ENCODE results near the gene LINS1.
"Not testable (repeated sequence)": the region's sequence is repeated elsewhere in the genome, so short reads cannot be mapped to it uniquely, and the experiment has no call there.

Gene LINS1

DNA sequence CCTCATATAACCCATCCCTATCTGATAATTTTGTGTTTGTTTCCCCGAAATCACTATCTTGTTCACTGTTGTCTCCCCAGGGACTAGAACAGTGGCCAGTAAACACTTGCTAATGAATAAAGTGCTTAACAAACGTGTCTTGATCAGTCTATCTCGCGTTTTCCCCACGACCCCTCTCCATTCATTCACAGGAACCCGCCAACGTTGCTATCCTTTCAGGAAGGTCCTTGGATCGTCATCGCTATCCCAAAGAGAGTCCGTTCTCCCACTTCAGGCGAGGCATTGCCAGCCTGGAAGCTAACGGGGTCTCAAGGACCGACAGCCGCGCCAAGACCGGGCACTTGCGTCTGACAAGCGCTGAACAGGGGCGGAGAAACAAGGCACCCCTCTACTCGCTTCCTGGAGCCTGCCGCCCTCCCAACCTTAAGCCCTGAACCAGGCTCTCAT, 344 bp downstream of the LINS1 start:
- DNase-seq: no peak

DNA sequence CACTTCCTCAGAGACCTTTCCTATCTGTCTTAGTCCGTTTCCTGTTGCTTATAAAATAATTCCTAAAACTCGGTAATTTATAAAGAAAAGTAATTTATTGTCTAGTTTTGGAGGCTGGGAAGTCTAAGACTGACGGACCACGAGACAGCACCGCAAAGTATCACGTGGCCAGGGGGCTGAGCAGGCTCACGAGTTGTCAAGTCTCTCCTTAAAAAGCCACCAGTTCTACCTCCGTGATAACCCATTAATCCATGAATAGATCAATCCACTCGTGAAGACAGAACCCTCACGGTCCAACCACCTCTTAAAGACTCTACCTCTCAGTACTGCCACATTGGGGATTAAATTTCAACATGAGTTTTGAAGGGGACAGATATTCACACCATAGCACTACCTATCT, 821 bp downstream of the LINS1 start:
- peak; percentile 26 for DNase-seq

DNA sequence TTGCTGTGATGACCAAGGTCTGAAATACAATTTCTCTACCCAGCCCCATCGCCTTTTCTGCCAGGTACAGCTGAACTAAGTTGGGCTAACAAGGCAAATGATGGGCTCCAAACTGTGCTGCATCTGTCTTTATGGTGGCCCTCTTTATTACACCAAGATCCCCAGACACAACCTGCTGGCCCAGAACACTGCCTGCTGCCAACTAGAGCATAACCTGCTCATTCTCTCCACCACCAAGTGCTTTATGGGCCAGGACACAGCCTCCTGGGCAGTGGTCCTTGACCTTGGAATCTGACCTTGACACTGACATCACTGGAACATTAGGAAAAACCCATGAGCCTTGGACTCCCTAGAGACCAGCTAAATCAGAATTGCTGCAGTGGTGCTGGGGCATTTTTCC, 3.3 kb downstream of the LINS1 start:
- no peak for DNase-seq

DNA sequence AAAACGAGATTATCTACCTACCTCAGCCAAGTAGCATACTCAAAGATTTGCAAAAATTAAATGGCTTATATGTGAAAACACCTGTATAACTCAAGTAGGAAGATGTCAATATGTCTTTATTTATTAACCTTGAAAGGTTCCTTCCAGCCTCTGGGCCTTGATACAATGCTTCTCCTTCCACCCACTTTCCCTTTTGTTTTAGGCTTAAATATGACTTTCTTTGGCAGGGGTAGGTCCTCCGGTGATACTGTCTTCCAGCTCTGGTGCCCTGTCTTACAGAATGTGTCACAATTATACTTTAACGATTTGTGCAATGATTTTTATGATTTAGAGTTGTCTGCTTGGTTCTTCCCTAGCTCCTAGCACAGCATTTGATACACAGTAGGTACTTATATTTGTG, 4.1 kb downstream of the LINS1 start:
- DNase-seq: no peak

DNA sequence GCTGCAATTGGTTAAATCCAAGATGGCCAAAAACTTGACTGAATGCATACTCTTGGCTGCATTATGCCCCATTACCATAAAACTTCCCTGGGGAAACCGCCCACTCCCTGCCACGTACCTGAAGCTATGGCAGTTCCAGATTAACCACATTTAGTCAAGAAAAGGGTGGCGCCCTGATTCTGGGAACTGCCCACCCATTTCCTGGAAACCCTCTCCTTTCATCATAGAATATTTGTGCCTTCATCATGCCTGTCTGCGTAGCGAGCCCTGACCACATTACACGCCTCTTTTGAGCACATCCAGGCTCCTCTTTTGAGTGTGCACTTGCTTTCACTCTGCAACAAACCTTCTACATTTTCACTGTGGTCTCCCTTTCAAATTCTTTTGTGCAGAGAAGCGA, 5.2 kb downstream of the LINS1 start:
- peak; percentile 78 for DNase-seq

DNA sequence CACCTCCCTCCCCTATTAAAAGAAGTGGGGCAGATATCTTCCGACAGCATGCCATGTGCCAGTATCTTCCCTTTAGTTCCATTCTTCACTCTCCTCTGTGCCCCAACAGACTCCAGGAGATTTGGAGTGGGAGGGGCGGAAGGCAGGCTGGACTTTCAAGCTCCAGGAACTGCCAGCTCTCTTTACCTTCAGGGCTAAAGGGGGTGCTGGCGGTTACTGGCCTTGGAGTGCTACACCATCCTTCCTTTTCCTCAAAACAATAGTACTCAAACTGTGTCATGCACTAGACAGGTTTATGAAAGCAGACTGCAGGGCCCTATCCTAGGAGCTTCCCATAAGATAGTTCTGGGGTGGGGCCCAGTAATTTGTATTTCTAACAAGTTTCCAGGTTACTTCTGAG, 6.0 kb downstream of the LINS1 start:
- DNase-seq: no peak

- DNase-seq: no peak
These were observed 8.6 kb downstream of the LINS1 start for GRCh38 chr15:100593431-100593830.

DNA sequence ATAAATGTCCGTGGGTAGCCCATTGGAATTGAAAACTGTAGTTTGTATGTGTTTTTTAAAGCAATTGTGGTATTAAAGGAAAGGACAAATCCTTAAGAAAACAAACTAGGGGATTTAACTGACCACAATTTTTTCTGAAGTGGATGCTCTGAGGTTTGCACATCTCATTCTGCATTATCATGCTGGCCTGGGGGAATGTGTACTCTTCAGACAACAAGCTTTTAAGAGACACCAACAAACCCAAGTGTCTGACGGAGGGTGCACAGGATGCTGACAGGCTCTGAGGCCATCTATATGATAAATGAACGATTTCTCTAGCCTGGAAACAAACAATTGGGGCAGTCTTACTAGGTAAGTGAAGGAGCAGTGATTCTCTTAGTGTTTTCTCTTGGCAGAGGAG, 9.1 kb downstream of the LINS1 start:
- DNase-seq: no peak

DNA sequence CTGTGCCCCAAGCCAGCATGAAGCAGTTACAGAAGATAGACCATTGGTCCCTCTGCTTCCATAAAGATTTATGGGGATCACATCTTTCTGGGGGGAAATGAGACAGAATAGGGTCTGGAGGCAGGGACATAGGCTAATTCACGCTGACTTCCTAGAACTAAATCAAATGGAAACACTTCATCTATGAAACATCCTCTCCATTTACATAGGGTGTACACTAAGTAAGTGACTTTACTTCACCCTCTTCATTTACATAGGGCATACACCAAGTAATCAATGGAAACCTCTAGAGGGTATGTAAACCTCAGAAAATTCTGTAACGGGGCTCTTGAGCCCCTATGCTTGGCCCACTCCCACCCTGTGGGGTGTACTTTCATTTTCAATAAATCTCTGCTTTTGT, 10.1 kb downstream of the LINS1 start:
- DNase-seq: no peak

DNA sequence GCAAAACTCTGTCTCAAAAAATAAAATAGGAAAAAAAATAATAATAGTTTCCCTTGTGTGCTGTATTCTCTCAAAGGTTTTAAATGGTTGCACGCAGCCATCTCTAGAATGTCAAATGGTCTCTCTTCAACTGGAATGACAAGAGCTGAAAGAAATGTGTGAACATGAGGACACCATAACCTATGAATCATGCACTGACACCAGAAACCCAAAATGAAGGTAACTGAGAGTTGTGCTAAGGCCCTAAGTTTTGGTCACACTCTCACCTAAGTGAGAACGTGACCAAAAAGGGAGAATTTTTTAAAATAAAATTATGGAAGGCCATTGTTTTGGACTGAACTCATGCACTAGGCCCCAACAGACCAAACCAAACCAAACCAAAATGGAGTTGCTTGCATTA, 10.8 kb downstream of the LINS1 start:
- not testable (repeated sequence) for DNase-seq

- no peak for DNase-seq
These were observed 13.2 kb downstream of the LINS1 start for GRCh38 chr15:100588638-100589242.

DNA sequence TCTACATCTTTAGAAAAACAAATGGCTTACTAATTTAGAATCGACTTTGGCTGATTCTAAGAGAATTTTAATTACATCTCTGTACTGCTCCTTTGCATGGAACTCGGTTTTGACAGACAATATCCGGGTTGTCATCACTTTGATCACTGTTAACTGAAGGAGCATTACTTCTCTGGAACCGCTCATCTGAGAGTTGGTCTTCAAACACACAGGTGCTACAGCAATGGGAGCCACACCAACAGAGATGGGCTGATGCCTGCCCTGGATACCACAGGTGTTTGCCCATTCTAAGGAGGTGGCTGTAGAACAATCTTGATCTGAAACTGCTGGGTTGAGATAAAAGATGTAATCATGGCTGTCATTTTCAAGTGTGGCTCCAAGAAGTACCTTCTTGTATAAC, 21.6 kb downstream of the LINS1 start:
- DNase-seq: no peak

DNA sequence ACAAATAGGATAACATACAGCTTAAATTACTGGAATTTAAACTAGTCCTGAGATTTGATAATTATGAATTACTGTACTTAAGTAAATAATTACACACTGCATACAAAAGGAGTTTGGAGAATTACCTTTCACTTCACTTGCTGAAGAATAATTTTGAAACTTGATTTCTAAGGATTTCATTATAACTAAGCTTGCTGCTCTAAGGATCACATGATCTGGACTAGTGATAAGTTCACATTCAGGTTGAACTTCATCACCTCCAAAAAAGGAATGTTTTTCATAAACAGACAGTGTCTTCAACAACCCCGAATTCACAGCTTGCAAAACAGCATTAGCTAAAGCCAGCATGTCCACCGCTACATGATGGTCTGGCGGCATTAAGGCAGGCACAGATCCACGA, 28.5 kb downstream of the LINS1 start:
- no peak for DNase-seq

DNA sequence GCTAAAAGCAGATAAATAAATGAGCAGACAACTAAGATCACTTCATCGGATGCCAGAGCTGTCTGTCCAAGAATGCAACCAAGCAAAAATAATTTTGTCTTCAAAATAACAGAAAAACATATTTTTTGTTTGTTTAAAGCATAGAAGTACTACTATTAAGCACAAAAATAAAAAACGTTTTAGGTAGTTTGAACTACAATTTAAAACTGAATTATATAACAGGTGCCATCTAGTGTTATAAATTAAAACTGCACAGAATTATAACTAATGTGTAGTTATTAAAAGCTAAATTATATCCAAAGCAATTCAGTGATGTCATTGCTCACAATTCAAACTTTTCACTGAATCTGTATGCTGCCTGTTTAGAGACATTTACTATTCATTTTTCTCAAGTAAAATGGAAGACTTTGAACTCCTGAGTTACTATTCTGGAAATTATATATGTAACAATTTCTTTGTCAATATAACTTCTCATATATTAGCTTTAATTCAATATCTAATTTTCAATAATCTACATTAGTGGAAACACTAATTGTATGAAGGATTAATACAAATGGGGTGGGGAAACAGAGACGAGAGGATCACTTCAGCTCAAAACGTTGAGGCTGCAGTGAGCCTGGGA, 29.5 kb downstream of the LINS1 start:
- no peak for DNase-seq

DNA sequence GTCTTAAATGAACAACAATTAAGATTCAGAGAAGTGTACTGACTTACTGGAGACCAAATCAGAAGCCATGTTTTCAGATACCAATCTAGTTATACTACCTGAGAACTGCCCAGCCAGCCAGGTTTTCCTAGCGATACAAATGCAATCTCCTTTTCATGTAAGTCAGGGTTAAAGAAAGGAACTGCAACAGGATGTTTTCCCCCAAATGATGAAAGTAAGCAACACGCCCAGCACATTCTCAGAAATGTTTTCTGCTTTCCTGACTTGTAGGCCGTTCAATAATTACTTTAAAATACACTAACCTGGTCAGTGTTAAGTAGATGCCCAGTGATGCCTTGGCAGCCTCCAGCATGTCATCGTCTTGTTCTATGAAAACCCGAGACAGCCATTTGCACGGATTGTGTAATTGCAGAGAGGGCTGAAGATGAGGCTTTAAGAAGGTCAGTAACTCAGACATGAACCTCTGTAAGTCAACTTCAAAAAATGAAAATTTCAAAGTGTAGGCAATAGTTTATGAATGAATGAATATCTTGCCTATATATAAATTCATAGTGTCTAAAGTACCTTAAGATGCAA, 30.3 kb downstream of the LINS1 start:
- DNase-seq: peak; percentile 13

DNA sequence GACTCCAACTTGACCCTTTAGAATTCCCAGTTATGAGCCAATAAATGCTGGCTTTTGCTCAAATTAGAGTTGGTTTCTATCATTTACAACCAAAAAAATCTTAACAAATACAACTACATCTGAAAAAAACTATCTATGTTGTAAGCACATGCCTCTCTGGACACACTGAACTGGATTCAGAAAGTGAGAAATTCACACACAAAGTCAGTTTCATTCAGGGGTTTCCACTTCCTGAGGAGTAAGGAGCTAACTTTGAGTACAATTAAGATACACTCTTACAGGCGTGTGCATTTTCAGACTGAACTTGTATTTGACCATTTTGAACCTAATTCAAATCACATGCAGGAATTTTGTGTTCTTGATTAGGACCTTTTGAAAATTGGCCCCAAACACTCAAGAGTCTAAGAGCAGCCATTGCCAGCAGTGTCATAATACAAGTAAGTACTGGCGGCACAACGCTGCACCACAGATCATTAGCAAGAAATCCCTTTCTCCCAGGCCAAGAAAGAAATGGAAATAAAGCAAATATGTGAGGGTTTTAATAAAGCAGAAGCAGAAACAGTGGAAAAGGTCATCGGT, 31.2 kb downstream of the LINS1 start:
- DNase-seq: no peak

GRCh38 chr15:100570275-100570674, 31.7 kb downstream of the LINS1 start:
- DNase-seq: no peak

DNA sequence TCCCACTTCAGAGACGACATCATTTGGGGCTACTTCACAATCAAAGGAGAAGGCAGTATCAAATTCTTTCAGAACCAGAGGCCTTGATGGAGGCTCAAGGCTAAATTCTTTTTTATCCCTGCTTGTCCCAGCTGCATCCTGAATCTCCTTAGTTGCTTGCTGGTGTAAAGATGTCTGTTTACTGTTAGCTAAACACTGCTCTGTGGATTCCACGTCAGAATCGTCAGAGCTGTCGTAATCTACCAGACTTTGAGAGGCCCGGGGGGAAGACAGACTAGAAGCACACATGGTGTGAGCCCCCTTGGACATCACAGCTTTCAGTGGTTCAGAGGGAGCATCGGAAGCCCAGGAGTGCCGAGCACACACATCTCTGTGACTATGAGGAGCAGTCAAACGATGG, 32.6 kb downstream of the LINS1 start:
- no peak for DNase-seq

DNA sequence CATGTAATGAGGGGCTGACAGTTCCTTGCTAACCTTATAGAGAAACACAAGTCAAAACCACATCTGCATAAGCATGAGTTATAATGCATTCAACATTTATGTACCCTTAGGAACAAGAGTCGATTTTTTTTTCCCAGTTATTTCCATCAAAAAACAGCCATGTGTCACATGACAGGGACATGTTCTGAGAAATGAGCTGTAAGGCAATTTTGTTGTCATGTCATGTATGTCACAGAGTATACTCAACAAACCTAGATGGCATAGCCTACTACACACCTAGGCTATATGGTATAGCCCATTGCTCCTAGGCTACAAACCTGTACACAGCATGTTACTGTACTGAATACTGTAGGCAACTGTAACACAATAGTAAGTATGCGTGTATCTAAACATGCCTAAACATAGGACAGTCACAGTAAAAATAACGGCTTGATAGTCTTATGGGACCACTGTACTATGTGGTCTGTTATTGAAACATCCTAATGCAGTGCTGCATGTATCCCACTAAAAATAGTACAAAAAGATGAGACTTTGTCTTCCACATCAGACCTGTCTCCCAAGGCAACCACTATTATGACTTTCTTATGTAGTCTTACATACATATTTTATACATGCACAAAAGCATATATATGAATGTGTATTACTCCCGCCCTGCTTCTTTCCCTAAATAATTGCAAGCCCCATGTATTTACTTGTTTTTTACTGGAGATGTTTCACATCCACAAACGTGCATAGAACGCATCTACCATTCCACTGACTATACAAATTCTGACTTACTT, 34.9 kb downstream of the LINS1 start:
- DNase-seq: no peak

- DNase-seq: no peak
These were observed 36.4 kb downstream of the LINS1 start for GRCh38 chr15:100565591-100565990.

GRCh38 chr15:100560323-100560722, 41.7 kb downstream of the LINS1 start:
- DNase-seq: no peak

DNA sequence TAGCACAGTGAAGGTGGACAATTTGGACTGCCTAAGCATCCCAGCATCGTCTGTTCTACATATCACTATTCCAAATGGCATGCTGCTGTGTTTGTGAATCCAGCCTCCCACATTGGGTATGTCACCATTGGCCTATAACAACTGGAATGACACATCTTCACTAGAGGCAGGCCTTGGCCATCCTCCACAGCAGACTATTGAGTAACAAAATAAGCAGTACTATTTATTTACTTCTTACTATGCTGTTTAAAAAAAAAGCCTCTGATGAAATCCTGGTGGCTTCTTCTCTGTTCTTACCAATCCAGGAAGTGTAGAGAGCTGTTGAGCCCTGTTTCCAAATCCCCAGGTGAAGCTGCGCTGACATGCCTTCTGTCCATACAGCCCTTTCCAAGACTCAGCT, 42.7 kb downstream of the LINS1 start:
- DNase-seq: no peak

- no peak for DNase-seq
These were observed 43.2 kb downstream of the LINS1 start for GRCh38 chr15:100558771-100559254.
